GM12892 (cell line): ENCODE data around the gene ANKRD44.
A peak's percentile ranks its signal among the peaks of the same experiment; 100 is the strongest.

Experiments used
- DNase-seq: peaks from one replicate; pipeline ENCODE4 v3.0.0; 2011; ENCODE audit not compliant: insufficient read length
- FAIRE-seq: peaks from 2 replicates; lab custom pipeline; 2011; peaks lifted over from hg19 to GRCh38; lab: Jason Lieb, UNC
- POLR2A ChIP-seq: IDR thresholded peaks from 2 replicates; pipeline ENCODE4 v1.6.1; 2011; ENCODE audit warnings: low read depth, low read length, control low read depth
- POLR2AphosphoS5 ChIP-seq: IDR thresholded peaks from 2 replicates; pipeline ENCODE4 v1.6.1; 2011; ENCODE audit warnings: low read depth, low read length, control low read depth
- TAF1 ChIP-seq: IDR thresholded peaks from 2 replicates; pipeline ENCODE4 v1.6.1; 2011; ENCODE audit warnings: low read depth, mild to moderate bottlenecking, control low read depth, low read length, borderline replicate concordance

Gene ANKRD44

GRCh38 chr2:197107291-197108269 lies 203.0 kb downstream of the ANKRD44 start:
- DNase-seq (no peak), FAIRE-seq (peak; percentile 21)
- TF ChIP-seq POLR2AphosphoS5: no peak
- no peak for TF ChIP-seq TAF1
- TF ChIP-seq POLR2A: no peak

- TF ChIP-seq TAF1 (no peak), POLR2A (no peak), POLR2AphosphoS5 (no peak)
- FAIRE-seq (no peak), DNase-seq (no peak)
These were observed 207.2 kb downstream of the ANKRD44 start for GRCh38 chr2:197103363-197103762.

- TF ChIP-seq POLR2AphosphoS5: no peak
- DNase-seq: no peak
- FAIRE-seq: no peak
These were observed 208.3 kb downstream of the ANKRD44 start for GRCh38 chr2:197102231-197102630.

GRCh38 chr2:197101519-197101918 lies 209.1 kb downstream of the ANKRD44 start:
- TF ChIP-seq POLR2AphosphoS5: no peak
- TF ChIP-seq TAF1: no peak
- no peak for TF ChIP-seq POLR2A
- no peak for DNase-seq
- no peak for FAIRE-seq

- no peak for TF ChIP-seq POLR2AphosphoS5
- no peak for TF ChIP-seq TAF1
- TF ChIP-seq POLR2A: no peak
- FAIRE-seq (no peak), DNase-seq (no peak)
These were observed 212.8 kb downstream of the ANKRD44 start for GRCh38 chr2:197097578-197098366.

- no peak for DNase-seq
- TF ChIP-seq POLR2AphosphoS5: no peak
- TF ChIP-seq POLR2A: no peak
- no peak for TF ChIP-seq TAF1
- no peak for FAIRE-seq
These were observed 213.9 kb downstream of the ANKRD44 start for GRCh38 chr2:197096649-197097048.

- FAIRE-seq (no peak), DNase-seq (no peak)
- TF ChIP-seq POLR2AphosphoS5 (no peak), TAF1 (no peak), POLR2A (no peak)
These were observed 218.1 kb downstream of the ANKRD44 start for GRCh38 chr2:197092431-197092830.

GRCh38 chr2:197090742-197091367 lies 219.7 kb downstream of the ANKRD44 start:
- FAIRE-seq: no peak
- no peak for DNase-seq
- TF ChIP-seq POLR2AphosphoS5 (no peak), POLR2A (no peak), TAF1 (no peak)

- DNase-seq (no peak), FAIRE-seq (peak; percentile 64)
- TF ChIP-seq POLR2A: no peak
- TF ChIP-seq POLR2AphosphoS5: no peak
- TF ChIP-seq TAF1: no peak
These were observed 220.9 kb downstream of the ANKRD44 start for GRCh38 chr2:197089655-197090054.

- no peak for FAIRE-seq
- no peak for DNase-seq
- no peak for TF ChIP-seq TAF1
- TF ChIP-seq POLR2AphosphoS5: no peak
- TF ChIP-seq POLR2A: no peak
These were observed 221.9 kb downstream of the ANKRD44 start for GRCh38 chr2:197088694-197089093.

GRCh38 chr2:197086500-197086899 lies 224.1 kb downstream of the ANKRD44 start:
- FAIRE-seq (peak; percentile 76), DNase-seq (no peak)
- no peak for TF ChIP-seq TAF1
- TF ChIP-seq POLR2A: no peak
- TF ChIP-seq POLR2AphosphoS5: no peak
